Transverse colon (tissue), 4 donors: Measurements from ENCODE around the gene HABP2. TPM values are rescaled to one million over a fixed set of nuclear protein-coding genes. Genes with fewer than 3 reads are reported as not detected.

Experiments used
- DNase-seq: peaks from one replicate; pipeline ENCODE4 v3.0.0-alpha.2; 2019
- H3K27ac ChIP-seq, 4 donors: fragments of 200-600 bp; sonication (generic); 2 replicates each; pipeline ENCODE4 v1.5.1; 2016 to 2018; ENCODE audit warnings: inconsistent platforms in 4 of 4
- H3K27me3 ChIP-seq: fragments of 200-600 bp; sonication (generic); 2 replicates; pipeline ENCODE4 v1.5.1; 2017; ENCODE audit warnings: inconsistent platforms
- H3K36me3 ChIP-seq, 4 donors: fragments of 200-600 bp; sonication (generic); 2 replicates each; pipeline ENCODE4 v1.5.1; 2017 to 2019; ENCODE audit warnings: inconsistent platforms in 4 of 4
- H3K4me1 ChIP-seq, 4 donors: fragments of 200-600 bp; sonication (generic); 2 replicates each; pipeline ENCODE4 v1.5.1; 2017 to 2020; ENCODE audit warnings: inconsistent platforms in 4 of 4
- H3K4me3 ChIP-seq, 4 donors: fragments of 200-600 bp; sonication (generic); 1 replicate in 1 of 4; 2 replicates in 3 of 4; pipeline versions ENCODE4 v1.5.1 to v1.6.1; 2017 to 2019; ENCODE audit warnings: inconsistent platforms in 4 of 4
- H3K9me3 ChIP-seq, 2 donors: fragments of 200-600 bp; sonication (generic); 2 replicates each; pipeline ENCODE4 v1.5.1; 2017 to 2019; ENCODE audit warnings: inconsistent platforms in 2 of 2
- CTCF ChIP-seq, 5 experiments: fragments of 200-600 bp in 3 of 5; fragments of 450-650 bp in 2 of 5; sonication (generic) in 3 of 5; IDR thresholded peaks; 1 replicate in 2 of 5; 2 replicates in 3 of 5; pipeline ENCODE4 v1.5.1; 2016 to 2017; ENCODE audit warnings: antibody characterized with exemption in 5 of 5, inconsistent platforms in 3 of 5, mild to moderate bottlenecking in 2 of 5, moderate library complexity in 1 of 5
- EP300 ChIP-seq: sonication (generic); formaldehyde crosslinking; IDR thresholded peaks from one replicate; pipeline ENCODE4 v1.6.1; 2017; ENCODE audit warnings: antibody characterized with exemption, low read depth
- POLR2A ChIP-seq: fragments of 450-650 bp; IDR thresholded peaks from one replicate; pipeline ENCODE4 v1.6.1; 2016; ENCODE audit warnings: antibody characterized with exemption, mild to moderate bottlenecking, moderate library complexity
- POLR2AphosphoS5 ChIP-seq, 3 donors: sonication (generic); formaldehyde crosslinking; IDR thresholded peaks; one replicate each; pipeline ENCODE4 v1.6.1; 2016; ENCODE audit warnings: antibody characterized with exemption in 3 of 3
- WGBS, 2 donors: methylation state at CpG; one replicate each; pipeline ENCODE4 v1.1.5; 2018; ENCODE audit warnings: low coverage in 1 of 2; 5-methylcytosine and 5-hydroxymethylcytosine counted together
- in situ Hi-C, 4 donors: fragments of 200-750 bp; cut with MboI; loops; one replicate each; pipeline versions ENCODE4 v1.15.0 to v1.15.1; 2017; ENCODE audit warnings: low sequenced_read_pairs in 3 of 4, low pct_ligation_motif_present in 1 of 4, low pct_unique_long_range_greater_than_20kb in 1 of 4
- intact Hi-C: fragments of 100-400 bp; cut with DNase I; formaldehyde crosslinking; loops from one replicate; pipeline ENCODE4 v1.15.1; 2023; ENCODE audit warnings: low total_unique reads
- total RNA-seq, 4 donors: library from RNA; depleted of rRNA; stranded (reverse); fragments of >200 nt; gene quantifications; one replicate each; pipeline ENCODE4 v1.1.0, GENCODE V29; 2016

Gene HABP2
- total RNA-seq, 4 donors from 2014 or later, result not detected

- in situ Hi-C loops (no loop called here), intact Hi-C loops (no loop called here)
- TF ChIP-seq CTCF (IDR thresholded peaks at IDR 0.05), result no peak
- no peak for TF ChIP-seq EP300
- no peak for TF ChIP-seq POLR2A
- TF ChIP-seq POLR2AphosphoS5 (IDR thresholded peaks at IDR 0.05), result no peak
- Histone ChIP-seq H3K27me3 (no peaks in the 10 kb centered on the region), H3K4me3 (no peak overlapping the region), H3K4me1 (peaks cover 0 to 4% (median 0%) of the 10 kb centered on the region in 4 donors), H3K9me3 (no peaks in the 10 kb centered on the region), H3K27ac (no peak overlapping the region), H3K36me3 (no peaks in the 10 kb centered on the region)
- DNase-seq, result no peak
- WGBS, 2 donors, result 81 to 88% methylated on average over 5 of the region's 5 CpGs
Measured at GRCh38 chr10:113543107-113543955, 9.5 kb upstream of the HABP2 start.

GRCh38 chr10:113544392-113544791 is 8.5 kb upstream of the HABP2 start:
- DNase-seq, result no peak
- Histone ChIP-seq H3K4me3 (no peak overlapping the region), H3K9me3 (no peaks in the 10 kb centered on the region), H3K4me1 (peaks cover 0 to 4% (median 0%) of the 10 kb centered on the region in 4 donors), H3K27me3 (no peaks in the 10 kb centered on the region), H3K36me3 (no peaks in the 10 kb centered on the region), H3K27ac (no peak overlapping the region)
- 94 to 100% methylated on average over 1 of the region's 1 CpG for WGBS, 2 donors
- in situ Hi-C loops (no loop called here), intact Hi-C loops (no loop called here)
- TF ChIP-seq EP300, result no peak
- TF ChIP-seq CTCF (IDR thresholded peaks at IDR 0.05), result no peak
- no peak for TF ChIP-seq POLR2A
- no peak for TF ChIP-seq POLR2AphosphoS5 (IDR thresholded peaks at IDR 0.05)

- no peak overlapping the region for H3K4me3 ChIP-seq
- in situ Hi-C loops (no loop called here), intact Hi-C loops (no loop called here)
- no peaks in the 10 kb centered on the region for H3K27me3 ChIP-seq
- no peaks in the 10 kb centered on the region for H3K4me1 ChIP-seq
- H3K27ac ChIP-seq, result no peak overlapping the region
- no peaks in the 10 kb centered on the region for H3K9me3 ChIP-seq
- 97% methylated on average over 2 of the region's 2 CpGs; no CpG with 5 or more reads in 1 of the 2 donors for WGBS, 2 donors
- DNase-seq, result no peak
- TF ChIP-seq POLR2AphosphoS5 (IDR thresholded peaks at IDR 0.05), result no peak
- TF ChIP-seq EP300, result no peak
- TF ChIP-seq POLR2A, result no peak
- no peak for TF ChIP-seq CTCF (IDR thresholded peaks at IDR 0.05)
- H3K36me3 ChIP-seq, result no peaks in the 10 kb centered on the region
Measured at GRCh38 chr10:113547426-113547825, 5.4 kb upstream of the HABP2 start.

- DNase-seq, result no peak
- Histone ChIP-seq H3K27ac (no peak overlapping the region), H3K27me3 (no peaks in the 10 kb centered on the region), H3K4me1 (no peaks in the 10 kb centered on the region), H3K4me3 (no peak overlapping the region), H3K36me3 (no peaks in the 10 kb centered on the region), H3K9me3 (no peaks in the 10 kb centered on the region)
- no peak for TF ChIP-seq POLR2A
- intact Hi-C loops, result no loop called here
- in situ Hi-C loops, result no loop called here
- WGBS, 2 donors, result 92 to 94% methylated on average over 2 to 6 of the region's 6 CpGs
Measured at GRCh38 chr10:113549856-113550255, 3.0 kb upstream of the HABP2 start.

GRCh38 chr10:113550365-113550764 is 2.5 kb upstream of the HABP2 start:
- Histone ChIP-seq H3K4me1 (no peaks in the 10 kb centered on the region), H3K27me3 (no peaks in the 10 kb centered on the region), H3K4me3 (no peak overlapping the region), H3K36me3 (no peaks in the 10 kb centered on the region), H3K9me3 (no peaks in the 10 kb centered on the region), H3K27ac (no peak overlapping the region)
- whole genome bisulfite sequencing, 2 donors, result 54 to 55% methylated on average over 4 to 6 of the region's 6 CpGs
- TF ChIP-seq EP300, result no peak
- no peak for TF ChIP-seq POLR2AphosphoS5 (IDR thresholded peaks at IDR 0.05)
- no peak for TF ChIP-seq POLR2A
- TF ChIP-seq CTCF (IDR thresholded peaks at IDR 0.05), result no peak
- intact Hi-C loops (no loop called here), in situ Hi-C loops (no loop called here)
- no peak for DNase-seq
